ENCODE results near the gene ALG12.

Gene ALG12

GRCh38 chr22:49929994-49930575 lies 11.8 kb upstream of the ALG12 start:
- no peak for DNase-seq (ENCODE audit: low read depth in 2 of 2)

DNA sequence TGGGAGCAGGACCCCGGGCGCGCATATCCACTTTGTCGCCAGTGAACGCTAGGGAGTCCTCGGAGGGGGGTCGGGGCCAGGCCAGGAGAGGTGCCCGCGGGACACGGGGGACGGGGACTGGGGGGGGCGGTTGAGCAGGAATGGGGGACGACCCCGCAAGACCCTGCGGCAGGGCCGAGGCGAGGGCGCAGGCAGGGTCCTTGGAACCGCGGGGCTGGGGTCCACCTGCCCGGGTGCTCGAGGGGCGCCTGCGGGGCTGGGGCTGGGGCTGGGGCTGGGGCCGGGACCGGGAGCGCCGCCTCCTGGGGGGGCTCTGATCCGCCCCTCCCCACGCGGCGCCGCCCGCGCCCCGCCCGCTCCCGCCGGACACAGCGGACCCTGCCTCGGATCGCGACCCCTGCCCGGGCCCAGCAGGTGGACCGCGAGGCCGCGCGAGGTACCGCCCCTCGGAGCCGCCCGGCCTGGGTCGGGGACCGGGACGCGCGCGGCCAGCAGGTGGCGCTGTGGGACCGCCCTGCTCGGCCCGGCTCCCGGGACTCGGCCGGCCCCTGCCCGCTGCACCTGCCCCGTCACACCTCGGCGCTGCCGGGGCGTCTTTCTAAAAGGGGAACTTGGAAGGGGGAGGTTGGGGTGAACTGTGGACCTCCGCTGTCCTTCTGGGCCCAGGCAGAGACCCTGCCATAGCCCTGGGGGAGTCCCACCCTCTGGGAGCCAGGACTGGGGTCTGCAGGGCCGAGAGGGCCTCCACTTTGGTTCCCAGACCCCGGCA lies 11.2 kb upstream of the ALG12 start:
- peak; percentile 45 to 56 for DNase-seq (ENCODE audit: low read depth in 2 of 2)

- no peak for DNase-seq (ENCODE audit: low read depth in 2 of 2)
Measured at GRCh38 chr22:49928555-49929210, 10.4 kb upstream of the ALG12 start.

DNA sequence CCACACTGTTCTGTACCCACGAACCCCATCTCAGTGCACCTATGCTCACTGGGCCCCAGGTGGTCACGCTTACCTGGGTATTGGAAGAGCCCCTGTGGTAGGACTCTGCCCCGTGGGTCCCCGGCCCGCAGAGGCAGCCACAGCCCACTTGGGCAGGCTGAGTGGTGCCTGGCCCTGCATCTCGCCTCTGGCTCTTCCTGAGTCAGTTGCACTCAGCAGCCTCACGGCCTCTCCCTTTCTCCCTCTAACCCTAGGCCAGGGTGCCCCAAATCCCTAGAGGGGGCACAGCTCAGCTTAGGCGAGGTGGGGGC lies 9.9 kb upstream of the ALG12 start:
- no peak for DNase-seq (ENCODE audit: low read depth in 2 of 2)

DNA sequence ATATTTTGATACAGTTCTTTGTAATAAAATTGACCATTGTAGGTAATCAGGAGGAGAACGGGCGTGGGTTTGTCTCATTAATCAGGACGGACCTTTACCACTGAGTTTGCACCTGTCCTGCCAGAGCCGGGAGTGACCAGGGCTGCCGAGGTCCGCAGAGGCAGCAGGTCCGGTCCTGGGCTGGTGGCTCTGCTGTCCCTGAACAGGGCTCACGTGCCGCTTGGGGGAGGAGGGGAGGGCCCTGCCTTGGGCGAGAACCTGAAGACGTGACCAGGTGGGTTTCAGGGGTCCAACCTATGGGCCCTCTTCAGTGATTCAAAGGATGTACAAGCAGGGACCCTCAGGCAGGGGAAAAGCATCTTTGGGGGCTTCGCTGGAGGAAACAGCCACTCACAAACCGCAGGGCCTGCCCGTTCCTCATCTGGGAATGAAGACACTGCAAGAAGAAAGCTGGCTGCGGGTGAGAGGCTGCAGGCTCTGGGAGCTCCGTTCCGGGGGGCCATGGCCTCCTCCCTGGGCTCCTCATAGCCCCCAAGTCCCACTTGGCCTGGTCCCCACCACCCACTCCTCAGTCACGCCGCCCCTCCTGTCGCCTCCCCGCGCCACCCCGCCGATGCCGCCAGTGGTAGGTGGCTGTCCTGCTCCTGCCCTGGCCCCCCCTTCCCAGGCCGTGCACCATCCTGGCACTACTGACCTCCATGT lies 9.4 kb upstream of the ALG12 start:
- DNase-seq (ENCODE audit: low read depth in 2 of 2) = no peak

DNA sequence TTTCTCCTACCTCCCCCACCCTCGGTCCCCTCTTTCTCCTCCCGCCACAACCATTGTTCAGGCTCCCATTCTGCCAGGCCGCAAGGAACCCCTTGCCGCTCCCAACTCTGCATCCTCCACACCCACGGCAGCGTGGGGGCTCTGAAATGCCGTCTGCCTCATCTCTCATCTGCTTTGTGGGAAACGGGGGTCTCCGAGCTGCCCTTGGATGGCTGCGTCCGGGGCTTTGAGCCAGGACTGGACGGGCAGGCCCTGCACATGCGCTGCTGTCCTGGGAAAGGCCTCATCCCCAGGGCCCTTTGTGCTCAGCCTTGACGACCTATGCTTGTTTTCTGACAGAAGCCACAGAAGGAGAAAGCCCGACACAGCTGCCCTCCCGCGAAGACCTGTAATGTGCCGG lies 8.7 kb upstream of the ALG12 start:
- no peak for DNase-seq (ENCODE audit: low read depth in 2 of 2)

DNA sequence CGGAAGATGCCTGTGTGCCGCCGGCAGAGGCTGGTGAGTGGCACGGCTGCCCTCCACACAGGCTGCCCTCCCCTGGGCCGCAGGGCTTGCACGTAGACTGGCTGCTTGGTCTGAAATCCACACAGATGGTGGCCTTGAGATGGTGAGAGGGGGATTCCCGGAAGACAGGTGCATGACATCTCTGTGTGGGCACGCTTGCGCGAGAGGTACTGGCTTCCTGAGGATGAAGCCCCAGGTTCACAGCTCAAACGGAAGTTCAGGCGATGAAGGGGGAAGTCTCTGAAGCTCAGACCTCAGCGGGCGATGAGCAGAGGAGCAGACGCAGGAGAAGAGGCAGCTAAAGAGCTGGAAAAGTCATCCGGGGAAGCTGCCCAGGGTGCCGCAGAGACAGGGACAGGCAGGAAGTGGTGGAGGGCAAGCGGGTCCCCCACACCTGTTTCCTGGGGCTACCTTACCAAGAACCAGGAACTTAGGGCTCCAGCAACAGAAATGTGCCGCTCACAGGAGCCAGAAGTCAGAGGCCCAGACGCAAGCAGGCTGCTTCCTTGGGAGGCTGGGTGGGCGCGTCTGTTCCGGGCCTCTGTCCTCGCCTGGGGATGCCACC lies 7.4 kb upstream of the ALG12 start:
- peak; percentile 44 to 65 for DNase-seq (ENCODE audit: low read depth in 2 of 2)

DNA sequence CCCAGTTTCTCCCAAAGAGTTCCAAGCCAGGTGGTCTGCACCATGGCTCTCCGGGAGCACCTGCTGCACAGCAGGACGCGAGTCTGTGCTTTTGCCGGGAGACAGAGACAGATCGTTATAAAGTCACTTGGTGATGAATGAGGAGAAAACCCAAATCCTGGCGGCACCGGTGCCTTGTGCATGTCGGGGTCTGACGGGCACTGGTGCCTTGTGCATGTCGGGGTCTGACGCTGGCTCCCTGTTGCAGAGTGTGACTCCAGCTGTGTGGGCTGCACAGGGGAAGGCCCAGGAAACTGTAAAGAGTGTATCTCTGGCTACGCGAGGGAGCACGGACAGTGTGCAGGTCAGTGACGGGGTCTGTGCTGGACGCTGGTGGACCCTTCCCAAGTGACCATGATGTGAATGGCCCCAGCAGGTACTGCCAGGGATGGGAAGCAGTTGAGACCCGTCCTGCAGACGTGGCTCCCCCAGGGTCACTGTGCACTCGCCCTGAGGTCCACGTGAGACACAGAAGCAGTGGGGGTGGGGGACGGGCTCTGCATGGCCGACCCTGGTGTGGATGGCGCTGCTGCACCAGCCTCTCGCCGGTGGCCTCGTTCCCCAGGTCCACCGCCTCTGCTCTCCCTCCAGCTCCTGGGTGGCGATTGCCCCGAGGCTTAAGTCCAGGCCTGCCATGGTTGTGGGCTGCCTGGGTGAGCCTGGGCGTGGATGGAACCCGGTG lies 6.0 kb upstream of the ALG12 start:
- DNase-seq (ENCODE audit: low read depth in 2 of 2) = no peak

DNA sequence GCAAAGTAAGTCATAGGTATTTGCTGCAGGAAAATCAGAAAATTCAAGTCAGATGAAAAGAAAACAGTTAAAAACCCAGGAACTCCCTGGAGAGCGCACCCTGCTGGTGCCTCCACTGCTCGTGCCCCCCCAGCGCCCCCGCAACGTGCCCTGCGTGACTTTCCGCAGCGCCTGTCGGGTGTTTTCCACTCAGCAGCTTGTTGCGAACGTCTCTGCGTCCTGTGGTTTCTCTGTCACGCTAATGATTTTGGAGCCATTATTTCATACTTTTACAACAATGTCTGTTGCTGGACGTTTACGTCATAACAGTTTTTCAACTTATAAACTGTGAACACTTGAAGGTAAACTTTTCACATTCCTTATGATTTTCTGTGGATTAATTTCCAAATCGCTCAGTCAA lies 5.2 kb upstream of the ALG12 start:
- DNase-seq (ENCODE audit: low read depth in 2 of 2) = no peak

DNA sequence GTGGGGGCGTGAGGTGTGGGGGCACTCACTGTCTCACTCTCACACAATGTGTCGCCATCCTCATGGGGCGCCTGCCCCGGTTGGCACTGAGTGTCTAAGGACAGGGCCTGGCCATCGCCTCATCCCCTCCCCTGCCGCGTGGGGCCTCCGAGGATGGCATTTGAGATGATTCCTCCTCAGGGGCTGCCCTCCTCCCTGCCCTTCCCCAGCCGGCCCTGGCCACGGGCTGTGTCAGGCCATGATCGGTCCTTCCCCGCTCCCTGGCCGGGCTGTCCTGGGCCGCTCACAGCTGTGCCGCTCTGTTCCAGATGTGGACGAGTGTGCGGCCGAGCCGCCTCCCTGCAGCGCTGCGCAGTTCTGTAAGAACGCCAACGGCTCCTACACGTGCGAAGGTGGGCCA lies 4.7 kb upstream of the ALG12 start:
- DNase-seq (ENCODE audit: low read depth in 2 of 2) = no peak

DNA sequence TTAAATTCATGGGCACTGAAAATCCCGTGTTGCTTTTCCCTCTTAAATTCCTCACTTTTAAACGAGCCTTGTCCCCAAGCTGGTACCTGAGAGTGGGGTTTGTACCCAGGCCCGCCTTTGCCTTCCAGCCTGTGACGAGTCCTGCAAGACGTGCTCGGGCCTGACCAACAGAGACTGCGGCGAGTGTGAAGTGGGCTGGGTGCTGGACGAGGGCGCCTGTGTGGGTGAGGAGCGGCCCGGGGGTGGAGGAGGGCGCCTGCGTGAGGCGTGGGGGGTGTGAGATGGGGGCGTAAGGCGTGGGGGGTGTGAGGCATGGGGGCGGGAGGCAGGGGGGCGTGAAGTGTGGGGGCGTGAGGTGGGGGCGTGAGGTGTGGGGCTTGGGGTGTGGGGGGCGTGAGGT lies 4.2 kb upstream of the ALG12 start:
- DNase-seq (ENCODE audit: low read depth in 2 of 2) = no peak

GRCh38 chr22:49921508-49922278 lies 3.5 kb upstream of the ALG12 start:
- no peak for DNase-seq (ENCODE audit: low read depth in 2 of 2)

GRCh38 chr22:49920859-49921258 lies 2.6 kb upstream of the ALG12 start:
- DNase-seq (ENCODE audit: low read depth in 2 of 2) = no peak

- no peak for DNase-seq (ENCODE audit: low read depth in 2 of 2)
Measured at GRCh38 chr22:49918911-49919881, 958 bp upstream of the ALG12 start.

- DNase-seq (ENCODE audit: low read depth in 2 of 2) = no peak
Measured at GRCh38 chr22:49916831-49917230, 1.4 kb downstream of the ALG12 start.

DNA sequence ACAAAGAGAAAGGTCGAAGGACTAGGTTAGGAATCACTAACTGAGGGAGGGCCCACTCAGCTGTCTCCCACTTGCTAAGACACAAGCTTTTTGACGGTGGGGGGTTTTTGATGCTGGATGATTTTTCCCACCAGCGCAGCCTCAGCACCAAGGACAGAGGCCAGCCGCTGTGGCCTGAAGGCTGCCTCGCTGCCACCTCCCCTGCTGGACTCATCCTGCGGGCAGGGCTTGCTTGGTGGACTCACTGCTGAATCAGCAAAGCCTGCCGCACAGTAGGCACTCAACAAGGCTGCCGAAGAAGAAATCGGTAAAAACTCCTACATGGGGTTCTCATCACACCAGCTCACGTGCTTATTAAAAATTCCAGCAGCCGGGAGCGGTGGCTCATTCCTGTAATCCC lies 2.6 kb downstream of the ALG12 start:
- DNase-seq (ENCODE audit: low read depth in 2 of 2) = no peak

DNA sequence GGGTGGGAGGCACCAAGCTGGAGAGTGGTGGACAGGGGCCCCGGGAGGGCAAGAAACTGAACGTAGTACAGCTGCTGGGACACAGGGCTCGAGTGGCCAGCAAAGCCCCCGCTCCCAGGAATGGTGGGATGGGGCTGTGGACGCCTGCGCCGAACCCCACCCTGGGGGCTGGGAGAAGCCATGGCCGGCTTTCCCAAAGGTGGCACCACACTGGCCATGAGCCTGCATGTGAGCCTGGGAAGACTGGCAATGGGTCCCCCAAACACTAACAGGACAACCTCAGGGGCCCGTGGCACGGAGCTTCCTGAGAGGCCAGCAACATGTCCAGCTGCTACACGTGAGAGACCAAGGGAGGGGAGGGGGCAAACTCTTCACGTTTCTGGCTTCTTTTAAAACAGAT lies 4.0 kb downstream of the ALG12 start:
- DNase-seq (ENCODE audit: low read depth in 2 of 2) = no peak

GRCh38 chr22:49913446-49913845 lies 4.8 kb downstream of the ALG12 start:
- no peak for DNase-seq (ENCODE audit: low read depth in 2 of 2)

GRCh38 chr22:49913026-49913425 lies 5.2 kb downstream of the ALG12 start:
- DNase-seq (ENCODE audit: low read depth in 2 of 2) = no peak
